HepG2 (cell line): Measurements from ENCODE around the gene GRHL1. TPM values are rescaled to one million over a fixed set of nuclear protein-coding genes. Genes with fewer than 3 reads are reported as not detected.

Experiments used
- ATAC-seq: fragments of 200-7000 bp; cut with Tn5 transposase; 3 replicates; pipeline ENCODE4 v1.9.1; 2020; ENCODE audit warnings: mild to moderate bottlenecking, moderate library complexity
- BruUV-seq: library from RNA; stranded (reverse); fragments of 400-500 nt; replicated peaks from 2 replicates; lab custom pipeline; 2021; lab: Mats Ljungman, UMichigan
- CTCF ChIA-PET: fragments of 300-600 bp; formaldehyde crosslinking; extraction: SDS; loops from one replicate; lab custom pipeline; 2021; ENCODE audit warnings: low total read pairs, inconsistent platforms, low intra/inter-chr PET ratio; lab: Yijun Ruan, JAX
- POLR2A ChIA-PET: fragments of 350-600 bp; sonication (Branson Sonifier 250); formaldehyde crosslinking; loops from one replicate; lab custom pipeline; 2020; ENCODE audit warnings: antibody characterized with exemption, inconsistent platforms; lab: Yijun Ruan, JAX
- DNase-seq: peaks from one replicate; pipeline ENCODE4 v3.0.0-alpha.2; 2015; ENCODE audit warnings: low spot score
- FAIRE-seq: peaks from 3 replicates; lab custom pipeline; 2011; peaks lifted over from hg19 to GRCh38; lab: Jason Lieb, UNC
- H2AFZ ChIP-seq: one replicate; pipeline ENCODE4 v1.6.1; 2011; ENCODE audit warnings: low read length, inconsistent platforms
- H3K27ac ChIP-seq: fragments of 300-600 bp; 3 replicates; pipeline ENCODE4 v1.8.0; 2011; ENCODE audit warnings: mixed run types, mild to moderate bottlenecking, mixed read lengths, low read length, inconsistent platforms; ENCODE audit not compliant: insufficient read depth; ENCODE audit errors: extremely low read length
- H3K27me3 ChIP-seq, 2 experiments: fragments of 200-600 bp in 1 of 2; 2 replicates in 1 of 2; 3 replicates in 1 of 2; pipeline versions ENCODE4 v1.6.0 to v1.8.0; 2011; ENCODE audit warnings: low read length in 2 of 2, mild to moderate bottlenecking in 2 of 2, moderate library complexity in 2 of 2, inconsistent platforms in 1 of 2; ENCODE audit not compliant: insufficient read depth in 2 of 2, control insufficient read depth in 1 of 2
- H3K36me3 ChIP-seq, 2 experiments: fragments of 200-600 bp in 1 of 2; replicated peaks in 1 of 2; 2 replicates in 1 of 2; 3 replicates in 1 of 2; pipeline versions ENCODE4 v1.5.1 to v1.8.0; 2011; ENCODE audit warnings: low read length in 2 of 2, inconsistent platforms in 1 of 2; ENCODE audit not compliant: insufficient read depth in 2 of 2, control insufficient read depth in 1 of 2
- H3K4me1 ChIP-seq: 2 replicates; pipeline ENCODE4 v1.5.1; 2012; ENCODE audit warnings: low read length, inconsistent platforms; ENCODE audit not compliant: insufficient read depth
- H3K4me2 ChIP-seq: 2 replicates; pipeline ENCODE4 v1.6.0; 2011; ENCODE audit warnings: low read depth, low read length, inconsistent platforms
- H3K4me3 ChIP-seq, 3 experiments: fragments of 200-600 bp in 1 of 3; sonication (generic), shearing (Covaris generic) in 1 of 3; replicated peaks in 1 of 3; 2 replicates each; pipeline ENCODE4 v1.5.1; 2011 to 2016; ENCODE audit warnings: low read length in 3 of 3, inconsistent platforms in 2 of 3, low read depth in 2 of 3, mild to moderate bottlenecking in 2 of 3, control low read depth in 1 of 3, mixed read lengths in 1 of 3; ENCODE audit not compliant: insufficient read depth in 1 of 3
- H3K79me2 ChIP-seq: one replicate; pipeline ENCODE4 v1.6.1; 2011; ENCODE audit warnings: low read length, inconsistent platforms; ENCODE audit not compliant: insufficient read depth
- H3K9ac ChIP-seq: 2 replicates; pipeline ENCODE4 v1.6.0; 2011; ENCODE audit warnings: mild to moderate bottlenecking, low read depth, low read length, inconsistent platforms; ENCODE audit not compliant: insufficient read depth
- H3K9me3 ChIP-seq: 2 replicates; pipeline ENCODE4 v1.5.1; 2012; ENCODE audit warnings: mild to moderate bottlenecking, low read length
- H4K20me1 ChIP-seq: 2 replicates; pipeline ENCODE4 v1.6.0; 2011; ENCODE audit warnings: inconsistent platforms, mild to moderate bottlenecking, low read length, moderate library complexity; ENCODE audit not compliant: insufficient read depth
- ATF4 ChIP-seq, 2 experiments: fragments of 450-650 bp in 1 of 2; sonication (generic) in 1 of 2; formaldehyde crosslinking; IDR thresholded peaks; 2 replicates each; pipeline versions ENCODE4 v1.5.0 to v1.8.0; 2020 to 2022; ENCODE audit warnings: mild to moderate bottlenecking in 1 of 2, missing genetic modification reagents in 1 of 2
- FOXJ3 ChIP-seq: sonication (generic); formaldehyde crosslinking; IDR thresholded peaks from 2 replicates; pipeline ENCODE4 v1.4.0; 2020; ENCODE audit warnings: missing genetic modification reagents, mild to moderate bottlenecking, borderline replicate concordance
- GLI4 ChIP-seq: sonication (generic); formaldehyde crosslinking; IDR thresholded peaks from 2 replicates; pipeline ENCODE4 v1.5.1; 2020; ENCODE audit warnings: missing genetic modification reagents, mild to moderate bottlenecking, moderate library complexity, borderline replicate concordance
- HDAC1 ChIP-seq: sonication (generic); formaldehyde crosslinking; IDR thresholded peaks from 2 replicates; pipeline ENCODE4 v1.5.1; 2020; ENCODE audit warnings: mild to moderate bottlenecking, missing genetic modification reagents
- HDAC2 ChIP-seq: sonication (generic); formaldehyde crosslinking; IDR thresholded peaks from 2 replicates; pipeline ENCODE4 v1.4.0; 2020; ENCODE audit warnings: missing genetic modification reagents
- HNF4A ChIP-seq: sonication (generic); formaldehyde crosslinking; IDR thresholded peaks from 2 replicates; pipeline ENCODE4 v1.4.0; 2020; ENCODE audit warnings: missing genetic modification reagents
- NFAT5 ChIP-seq: sonication (generic); formaldehyde crosslinking; IDR thresholded peaks from 2 replicates; pipeline ENCODE4 v1.4.0; 2020; ENCODE audit warnings: missing genetic modification reagents
- RARA ChIP-seq: IDR thresholded peaks from 2 replicates; pipeline ENCODE4 v1.6.1; 2016; ENCODE audit warnings: missing genetic modification reagents, missing compliant biosample characterization
- SALL1 ChIP-seq: sonication (generic); formaldehyde crosslinking; IDR thresholded peaks from 2 replicates; pipeline ENCODE4 v1.8.0; 2022; ENCODE audit warnings: mild to moderate bottlenecking, missing genetic modification reagents
- SP5 ChIP-seq: IDR thresholded peaks from 2 replicates; pipeline ENCODE4 v1.6.1; 2016; ENCODE audit warnings: low read depth, borderline replicate concordance
- SPEN ChIP-seq: sonication (generic); formaldehyde crosslinking; IDR thresholded peaks from 2 replicates; pipeline ENCODE4 v1.5.1; 2020; ENCODE audit warnings: low read depth, mild to moderate bottlenecking, missing genetic modification reagents
- TEAD3 ChIP-seq: optimal IDR thresholded peaks from 2 replicates; pipeline ENCODE3; 2016; ENCODE audit warnings: borderline replicate concordance
- ZBTB1 ChIP-seq: sonication (generic); formaldehyde crosslinking; IDR thresholded peaks from 2 replicates; pipeline ENCODE4 v1.4.0; 2020; ENCODE audit warnings: missing genetic modification reagents, borderline replicate concordance
- ZNF17 ChIP-seq: sonication (generic); formaldehyde crosslinking; IDR thresholded peaks from 2 replicates; pipeline ENCODE4 v1.5.0; 2020; ENCODE audit warnings: mild to moderate bottlenecking, missing genetic modification reagents
- ZNF329 ChIP-seq: sonication (generic); formaldehyde crosslinking; IDR thresholded peaks from 2 replicates; pipeline ENCODE4 v1.9.0; 2021; ENCODE audit warnings: low read depth, mild to moderate bottlenecking, missing genetic modification reagents
- ZNF615 ChIP-seq: sonication (generic); formaldehyde crosslinking; IDR thresholded peaks from 2 replicates; pipeline ENCODE4 v1.5.0; 2020; ENCODE audit warnings: mild to moderate bottlenecking, missing genetic modification reagents, borderline replicate concordance
- WGBS: methylation state at CpG from one replicate; pipeline ENCODE4 v1.1.6; 2017; ENCODE audit warnings: low lambda C conversion rate; 5-methylcytosine and 5-hydroxymethylcytosine counted together
- in situ Hi-C: cut with HindIII; loops from 2 replicates; pipeline ENCODE4 v1.10.0; 2017; ENCODE audit warnings: low pct_unique_long_range_greater_than_20kb; ENCODE audit not compliant: extremely low pct_ligation_motif_present
- intact Hi-C: fragments of 100-400 bp; cut with micrococcal nuclease; formaldehyde crosslinking; loops from one replicate; pipeline ENCODE4 v1.10.0; 2022; ENCODE audit not compliant: unreplicated experiment
- polyA plus RNA-seq, 8 experiments: library from polyadenylated mRNA; depleted of rRNA in 3 of 8; stranded (reverse) in 7 of 8; unstranded in 1 of 8; fragments of >200 nt; fragmentation: Illumina TruSeq in 4 of 8; extraction: Trizol in 4 of 8; gene quantifications; 2 replicates each; pipeline versions ENCODE4 v1.2.1 to v1.2.3, GENCODE V29; 2011 to 2016; ENCODE audit warnings: low read depth in 4 of 8, missing spikeins in 1 of 8, mixed read lengths in 1 of 8; ENCODE audit not compliant: insufficient read depth in 1 of 8
- total RNA-seq, 5 experiments: library from RNA; depleted of rRNA; stranded (reverse); fragments of >200 nt; fragmentation: Illumina TruSeq; extraction: Trizol; gene quantifications; 2 replicates each; pipeline ENCODE4 v1.2.3, GENCODE V29; 2016; ENCODE audit warnings: low read depth in 1 of 5

The GRHL1 gene
- total and polyA plus RNA-seq, 2 of the 13 experiments (the other 11 are each of a cell fraction or from before 2014, with no cell fraction given): 9.3 to 12.0 TPM

- TF ChIP-seq FOXJ3 (CRISPR knock-in tag): no peak
- TF ChIP-seq SP5 (CRISPR knock-in tag): no peak
- TF ChIP-seq HDAC1 (CRISPR knock-in tag): peak; percentile 44
- 0 out of 2 replicates have a peak, but pooled peaks have one; percentile 7 for TF ChIP-seq HNF4A (CRISPR knock-in tag)
- peak; percentile 30; the same call in 1 of the 2 replicates for TF ChIP-seq SALL1 (CRISPR knock-in tag)
- no peak for TF ChIP-seq SPEN
- TF ChIP-seq RARA (CRISPR knock-in tag): peak; percentile 67
- peak; percentile 44 for TF ChIP-seq TEAD3 (CRISPR knock-in tag)
- TF ChIP-seq ZBTB1: no peak
- no peak for TF ChIP-seq ZNF615 (CRISPR knock-in tag)
- TF ChIP-seq GLI4: no peak
Observed at GRCh38 chr2:10007921-10008808, 56.7 kb downstream of the GRHL1 start (continued).

GRCh38 chr2:10008809-10009176, 57.3 kb downstream of the GRHL1 start:
- ChIA-PET CTCF (no interaction called here), POLR2A (no interaction called here)
- in situ Hi-C loops: no loop called here
- H3K27me3 ChIP-seq: peaks cover 0 to 9% of the 10 kb centered on the region in 2 experiments; a peak in 1 of 5 replicates
- H3K4me3 ChIP-seq: no peak overlapping the region
- no peaks in the 10 kb centered on the region for H3K79me2 ChIP-seq
- WGBS: 55% methylated on average over 9 of the region's 9 CpGs
- H3K36me3 ChIP-seq: no peaks in the 10 kb centered on the region
- peaks cover 27% of the 10 kb centered on the region for H3K4me1 ChIP-seq
- H4K20me1 ChIP-seq: no peaks in the 10 kb centered on the region; the same call in 1 of the 2 replicates
- H3K4me2 ChIP-seq: no peak overlapping the region
- ATAC-seq (no peak), DNase-seq (no peak), FAIRE-seq (no peak)
- no peak overlapping the region for H3K27ac ChIP-seq
- intact Hi-C loops: no loop called here
- no peak overlapping the region for H2AFZ ChIP-seq
- no TSS peak for BruUV-seq
- no peak overlapping the region for H3K9ac ChIP-seq
- no peaks in the 10 kb centered on the region for H3K9me3 ChIP-seq
- TF ChIP-seq ZNF17: no peak
- TF ChIP-seq HDAC2 (CRISPR knock-in tag): no peak
- no peak for TF ChIP-seq ATF4 (CRISPR knock-in tag; IDR thresholded peaks at IDR 0.05)
- no peak for TF ChIP-seq ZNF329 (CRISPR knock-in tag)
- no peak for TF ChIP-seq NFAT5 (CRISPR knock-in tag)
